GM21390 (cell line): ENCODE measurements around the gene CASZ1.

Source experiments
- ATAC-seq: cut with Tn5 transposase; IDR thresholded peaks from one replicate; pipeline ENCODE4 v1.9.1; 2021; ENCODE audit not compliant: unreplicated experiment

CASZ1 gene

GRCh38 chr1:10677491-10678391, 118.7 kb downstream of the CASZ1 start:
- no peak for ATAC-seq

DNA sequence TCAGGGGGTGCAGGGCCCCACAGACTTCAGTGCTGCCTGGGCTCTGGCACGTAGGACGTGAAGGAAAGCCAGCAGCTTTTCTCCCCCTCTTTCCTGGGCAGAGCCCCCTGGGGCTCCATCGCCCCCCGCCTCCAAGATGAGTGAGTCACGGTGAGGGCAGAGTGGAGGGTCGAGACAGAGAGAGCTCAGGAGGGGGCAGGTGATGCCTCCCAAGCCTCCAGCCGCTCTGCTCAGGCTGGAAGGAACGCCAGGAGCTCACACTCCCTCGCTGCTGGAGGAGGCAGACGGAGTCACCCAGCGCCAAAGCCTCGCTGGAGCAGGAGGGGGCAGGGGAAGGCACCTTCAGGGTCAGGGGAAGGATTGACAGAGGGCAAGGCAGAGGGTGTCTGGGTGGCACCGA, 119.5 kb downstream of the CASZ1 start:
- no peak for ATAC-seq

GRCh38 chr1:10675813-10676212, 120.6 kb downstream of the CASZ1 start:
- no peak for ATAC-seq

GRCh38 chr1:10674700-10675609, 121.5 kb downstream of the CASZ1 start:
- ATAC-seq = no peak

DNA sequence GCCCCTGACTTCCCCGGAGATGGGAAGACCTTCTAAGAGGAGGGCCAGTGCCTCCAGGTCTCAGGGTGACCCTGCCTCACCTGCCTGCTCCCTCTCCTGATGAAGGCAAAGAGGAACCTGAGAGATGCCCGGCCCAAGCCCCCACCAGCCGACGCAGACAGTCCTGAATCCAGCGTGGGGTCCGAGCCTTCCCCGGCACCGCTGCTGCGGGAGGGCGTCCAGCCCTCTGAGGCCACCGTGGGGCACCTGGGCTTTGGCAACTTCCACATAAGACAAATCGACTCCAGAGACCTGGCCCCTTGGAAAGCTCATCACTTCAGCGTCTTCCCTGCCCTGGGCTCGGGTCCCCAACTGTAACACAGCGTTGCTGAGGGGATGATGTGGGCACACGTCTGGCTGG, 122.2 kb downstream of the CASZ1 start:
- ATAC-seq = no peak

DNA sequence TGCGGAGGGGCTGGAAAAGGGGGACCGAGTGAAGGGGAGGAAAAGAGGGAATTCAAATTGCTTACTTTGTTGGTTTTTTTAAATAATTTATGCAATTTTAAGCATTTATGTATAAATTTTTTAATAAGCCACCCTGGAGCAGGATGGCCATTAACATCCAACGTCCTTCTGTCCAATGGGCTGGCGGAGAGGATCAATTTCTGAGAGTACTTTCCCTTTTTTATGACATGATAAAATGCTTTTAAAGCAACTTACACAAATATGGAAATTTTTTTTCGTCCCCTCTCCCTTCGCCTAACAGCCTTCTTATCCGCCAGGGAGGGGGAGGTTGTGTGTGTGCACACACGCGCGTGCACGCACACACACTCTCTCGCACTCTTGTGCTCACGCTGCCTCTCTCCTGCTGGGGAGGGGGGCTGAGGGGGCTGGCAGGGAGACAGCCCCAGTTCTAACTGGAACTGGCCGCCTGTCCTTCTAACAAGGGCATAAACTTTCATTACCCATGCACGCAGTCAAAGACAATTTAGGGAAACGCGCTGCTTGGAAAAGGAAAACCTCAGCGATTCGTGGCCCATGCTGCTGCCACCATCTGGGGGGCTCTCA, 123.2 kb downstream of the CASZ1 start:
- no peak for ATAC-seq

GRCh38 chr1:10672343-10673050, 123.9 kb downstream of the CASZ1 start:
- ATAC-seq = no peak

GRCh38 chr1:10671622-10672342, 124.7 kb downstream of the CASZ1 start:
- no peak for ATAC-seq

DNA sequence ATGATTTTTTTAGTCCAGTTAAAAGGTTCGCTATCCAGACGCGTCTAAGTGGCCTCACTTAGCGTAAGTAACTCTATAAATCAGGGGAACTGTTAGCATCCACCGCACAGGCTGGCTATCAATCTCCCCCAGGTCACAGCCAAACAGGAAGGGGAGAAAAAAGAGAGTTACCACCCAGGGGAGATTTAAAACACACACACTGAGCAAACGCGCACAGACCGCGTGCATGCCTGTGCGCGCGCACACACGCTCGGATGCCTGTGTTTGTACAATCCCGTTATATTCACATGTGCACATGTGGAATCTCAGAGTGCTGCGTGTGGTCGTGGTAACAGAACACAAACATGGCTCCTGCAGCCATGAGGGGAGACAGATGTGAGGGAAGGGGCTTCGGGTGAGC, 125.4 kb downstream of the CASZ1 start:
- no peak for ATAC-seq

DNA sequence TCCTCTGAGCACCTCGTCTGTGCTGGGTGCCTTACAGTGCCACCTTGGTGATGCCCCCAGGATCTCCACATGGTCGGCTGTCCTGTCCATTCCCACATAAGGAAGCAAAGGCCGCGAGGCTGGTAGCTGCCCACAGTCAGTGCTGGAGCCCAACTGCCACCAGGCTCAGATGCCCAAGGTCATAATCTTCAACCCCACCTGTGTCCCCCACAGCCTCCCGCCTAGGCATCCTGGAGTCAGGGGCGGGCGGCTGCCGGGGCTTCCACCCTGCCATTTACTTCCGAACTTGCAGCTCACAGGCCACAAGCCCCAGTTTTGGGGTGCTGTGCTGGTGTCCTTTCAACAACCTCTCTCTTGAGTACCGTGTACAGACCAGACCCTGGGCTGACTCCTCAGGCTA, 126.3 kb downstream of the CASZ1 start:
- ATAC-seq = no peak

DNA sequence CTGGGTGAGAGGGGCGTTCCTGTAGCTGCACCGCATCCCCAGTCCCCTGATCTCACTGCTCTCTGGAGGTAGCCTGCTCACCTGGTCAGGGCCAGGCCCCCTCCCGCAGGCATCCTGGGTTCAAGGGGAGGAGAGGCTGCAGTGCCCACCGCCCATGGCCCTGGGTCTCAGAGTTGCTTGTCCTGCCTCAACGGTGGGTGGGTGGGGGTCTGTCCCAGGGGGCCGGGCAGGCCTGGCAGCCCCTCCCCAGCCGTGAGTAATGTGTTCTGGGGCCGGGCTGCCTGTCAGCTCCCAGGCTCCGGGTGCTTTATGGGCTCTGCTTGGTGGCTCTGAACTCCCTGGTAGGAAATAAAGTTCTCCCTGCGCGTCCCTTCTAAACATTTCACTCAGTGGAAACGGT, 126.9 kb downstream of the CASZ1 start:
- ATAC-seq = no peak

GRCh38 chr1:10667861-10668761, 128.3 kb downstream of the CASZ1 start:
- no peak for ATAC-seq

DNA sequence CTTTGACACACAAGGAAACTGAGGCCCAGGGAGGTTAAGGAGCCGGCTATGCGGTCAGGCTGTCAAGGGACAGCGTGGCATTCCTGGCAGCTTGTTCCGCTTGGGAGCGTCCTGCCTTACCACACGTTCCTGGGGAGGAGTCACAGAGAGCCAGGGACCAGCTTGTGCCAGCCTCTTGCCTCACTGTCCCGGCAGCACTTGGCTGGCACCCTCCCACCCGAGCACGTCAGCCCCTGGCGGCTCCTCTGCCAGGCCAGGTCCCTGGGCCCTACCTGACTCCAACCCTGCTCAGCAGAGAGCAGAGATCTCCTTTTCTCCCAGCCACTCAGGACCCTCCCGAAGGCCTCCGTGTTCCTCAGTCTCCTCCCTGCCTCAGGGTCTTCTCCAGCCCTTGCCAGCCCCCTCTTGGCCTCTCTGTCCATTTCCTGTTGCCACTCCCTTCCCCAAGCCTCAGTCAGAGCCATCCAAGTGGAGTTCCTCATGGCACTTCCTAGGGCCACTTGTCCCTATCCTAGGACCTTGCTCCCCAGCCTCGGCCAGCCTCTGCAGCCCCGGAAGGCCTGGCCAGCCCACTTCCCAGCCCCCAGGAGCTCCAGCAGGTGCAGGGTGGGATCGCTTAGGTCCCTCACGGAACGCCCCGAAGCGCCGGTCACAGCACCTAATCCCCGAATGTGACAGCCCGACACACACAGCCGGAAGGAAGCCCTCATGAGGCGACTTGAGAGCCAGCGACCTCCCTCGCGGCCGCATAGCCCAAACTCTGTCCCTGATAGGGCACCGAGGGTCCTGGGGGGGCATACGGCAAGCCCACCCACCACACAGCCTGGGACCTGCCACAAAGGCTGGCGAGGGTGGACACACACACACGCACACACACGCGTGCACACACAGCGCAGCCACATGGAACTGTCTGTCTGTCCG, 130.3 kb downstream of the CASZ1 start:
- ATAC-seq = no peak

DNA sequence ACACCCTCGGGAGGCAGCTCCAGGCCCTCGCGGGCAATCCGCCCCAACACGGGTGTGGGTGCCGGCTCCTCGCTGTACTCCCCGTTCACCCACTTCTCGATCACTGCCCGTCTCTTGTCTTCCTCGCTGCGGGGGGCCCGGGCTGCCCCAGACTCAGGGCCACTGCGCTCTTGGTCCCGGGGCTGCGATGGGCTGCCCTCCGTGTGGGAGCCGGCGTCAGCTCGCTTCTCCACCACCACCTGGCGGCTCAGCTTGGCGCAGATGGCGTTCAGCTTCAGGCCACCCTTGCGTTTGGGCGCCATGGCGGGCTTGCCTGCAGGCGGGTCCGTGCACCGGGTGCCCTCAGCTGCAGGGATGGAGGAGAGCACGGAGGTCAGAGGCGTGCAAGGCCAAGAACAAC, 131.2 kb downstream of the CASZ1 start:
- no peak for ATAC-seq

- no peak for ATAC-seq
Observed at GRCh38 chr1:10664251-10664650, 132.2 kb downstream of the CASZ1 start.

- no peak for ATAC-seq
Observed at GRCh38 chr1:10663678-10664035, 132.8 kb downstream of the CASZ1 start.

DNA sequence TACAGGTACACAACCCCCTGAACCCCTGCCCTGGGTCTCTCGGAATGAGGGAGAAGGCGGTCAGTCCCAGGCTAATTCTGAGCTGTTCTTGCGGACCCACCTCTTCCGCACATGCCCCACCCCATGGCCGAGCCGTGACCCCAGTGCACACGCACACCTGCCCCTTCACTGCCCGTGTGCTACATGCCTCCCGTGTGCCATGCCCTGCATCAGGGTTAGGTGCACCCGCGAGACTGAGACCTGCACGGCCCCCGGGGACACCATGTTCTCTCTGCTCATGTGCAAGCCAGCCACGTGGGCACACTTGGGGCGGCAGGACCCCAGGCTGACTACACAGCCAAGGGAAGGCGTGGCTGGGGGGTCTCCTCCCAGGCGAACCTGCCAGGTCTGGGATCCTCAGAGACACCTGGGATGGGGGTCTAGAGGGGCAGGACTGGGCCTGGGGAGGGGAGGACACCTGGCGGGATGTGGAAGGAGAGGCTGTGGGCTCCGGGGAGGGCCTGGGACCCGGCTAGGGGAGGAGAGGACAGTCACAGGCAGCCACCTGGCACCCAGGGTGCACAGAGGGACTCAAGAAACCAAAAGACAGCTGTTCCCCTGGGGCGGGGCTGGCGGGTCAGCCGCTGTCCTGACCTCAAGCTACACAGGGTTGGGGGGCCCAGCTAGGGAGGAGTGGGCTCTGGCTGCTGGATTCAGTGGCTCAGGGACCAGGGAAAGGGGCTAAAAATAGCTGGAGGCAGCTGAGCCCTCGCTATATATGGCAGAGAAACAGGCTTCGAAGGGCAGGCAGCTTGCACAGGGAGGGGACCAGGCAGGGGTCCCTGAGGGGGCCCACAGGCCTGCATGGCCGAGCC, 133.4 kb downstream of the CASZ1 start:
- no peak for ATAC-seq
